HCT116 (cell line): Measurements from ENCODE around the gene KCNJ4. TPM values are rescaled to one million over a fixed set of nuclear protein-coding genes. Genes with fewer than 3 reads are reported as not detected.

Experiments
- ATAC-seq: fragments of 200-7000 bp; cut with Tn5 transposase; 2 replicates; pipeline ENCODE4 v1.9.1; 2020; ENCODE audit warnings: mild to moderate bottlenecking, moderate library complexity
- BruUV-seq: library from RNA; stranded (reverse); fragments of 400-500 nt; replicated peaks from 2 replicates; lab custom pipeline; 2021; lab: Mats Ljungman, UMichigan
- CTCF ChIA-PET: fragments of 300-600 bp; sonication (Branson Sonifier 250); formaldehyde crosslinking; loops from one replicate; lab custom pipeline; 2021; ENCODE audit warnings: antibody characterized with exemption; lab: Charles Lee
- POLR2A ChIA-PET: fragments of 300-600, 350-600 bp; sonication (Branson Sonifier 250); formaldehyde crosslinking; loops from one replicate; lab custom pipeline; 2021; ENCODE audit warnings: antibody characterized with exemption; lab: Charles Lee
- RAD21 ChIA-PET, 2 experiments: fragments of 300-600 bp; sonication (Branson Sonifier 250); formaldehyde crosslinking; loops; one replicate each; lab custom pipeline; 2023; ENCODE audit warnings: low total read pairs in 2 of 2; ENCODE audit not compliant: uncharacterized antibody in 2 of 2, unreplicated experiment in 2 of 2, low non-redundant PET in 1 of 2; lab: Charles Lee
- DNase-seq: peaks from one replicate; pipeline ENCODE4 v3.0.0-alpha.2; 2010; ENCODE audit warnings: low read depth, low spot score
- H2AFZ ChIP-seq: fragments of 200-600 bp; shearing (Covaris generic), sonication (generic); 2 replicates; pipeline ENCODE4 v1.6.1; 2017; ENCODE audit warnings: low read depth, mixed run types, mixed read lengths, antibody characterized with exemption, low read length; ENCODE audit not compliant: poor library complexity, severe bottlenecking
- H3K27ac ChIP-seq: 2 replicates; pipeline ENCODE4 v1.5.1; 2012; ENCODE audit warnings: low read depth, low read length
- H3K27me3 ChIP-seq: fragments of 200-600 bp; sonication (generic); 2 replicates; pipeline ENCODE4 v1.6.1; 2016; ENCODE audit warnings: mixed run types, low read length, mixed read lengths; ENCODE audit not compliant: insufficient read depth
- H3K36me3 ChIP-seq, 2 experiments: fragments of 200-500 bp in 1 of 2; fragments of 200-600 bp in 1 of 2; sonication (Bioruptor generic) in 1 of 2; sonication (generic) in 1 of 2; 2 replicates each; pipeline versions ENCODE4 v1.5.1 to v1.6.1; 2014 to 2016; ENCODE audit warnings: low read length in 2 of 2, inconsistent platforms in 1 of 2, mixed read lengths in 1 of 2, mixed run types in 1 of 2; ENCODE audit not compliant: insufficient read depth in 2 of 2, control insufficient read depth in 1 of 2
- H3K4me1 ChIP-seq, 2 experiments: fragments of 200-600 bp in 1 of 2; sonication (generic) in 1 of 2; 2 replicates each; pipeline versions ENCODE4 v1.5.1 to v1.6.1; 2012 to 2017; ENCODE audit warnings: low read length in 2 of 2, inconsistent platforms in 1 of 2, mild to moderate bottlenecking in 1 of 2, mixed read lengths in 1 of 2, mixed run types in 1 of 2, moderate library complexity in 1 of 2; ENCODE audit not compliant: insufficient read depth in 2 of 2, control insufficient read depth in 1 of 2
- H3K4me2 ChIP-seq: fragments of 200-600 bp; sonication (generic); 2 replicates; pipeline ENCODE4 v1.6.1; 2017; ENCODE audit warnings: mixed run types, low read length, mixed read lengths
- H3K4me3 ChIP-seq, 2 experiments: fragments of 200-600 bp in 1 of 2; sonication (generic) in 1 of 2; replicated peaks in 1 of 2; 2 replicates each; pipeline ENCODE4 v1.5.1; 2011 to 2016; ENCODE audit warnings: low read length in 2 of 2, control low read depth in 1 of 2, low read depth in 1 of 2, mild to moderate bottlenecking in 1 of 2, mixed read lengths in 1 of 2, mixed run types in 1 of 2
- H3K79me2 ChIP-seq: fragments of 200-600 bp; sonication (generic); 2 replicates; pipeline ENCODE4 v1.6.1; 2017; ENCODE audit warnings: mild to moderate bottlenecking, mixed run types, low read length, moderate library complexity, mixed read lengths; ENCODE audit not compliant: insufficient read depth
- H3K9ac ChIP-seq: fragments of 200-600 bp; sonication (generic); 2 replicates; pipeline ENCODE4 v1.6.1; 2016; ENCODE audit warnings: low read length, mixed read lengths
- H3K9me2 ChIP-seq: fragments of 200-600 bp; sonication (generic), shearing (Covaris generic); 2 replicates; pipeline ENCODE4 v1.6.1; 2017; ENCODE audit warnings: mixed run types, mild to moderate bottlenecking, moderate library complexity; ENCODE audit not compliant: insufficient read depth
- H3K9me3 ChIP-seq, 2 experiments: fragments of 200-500 bp in 1 of 2; fragments of 200-600 bp in 1 of 2; sonication (Bioruptor generic) in 1 of 2; sonication (generic) in 1 of 2; 2 replicates each; pipeline ENCODE4 v1.6.1; 2014 to 2017; ENCODE audit warnings: low read length in 2 of 2, mixed read lengths in 2 of 2, inconsistent platforms in 1 of 2, low read depth in 1 of 2, mild to moderate bottlenecking in 1 of 2, mixed run types in 1 of 2, moderate library complexity in 1 of 2; ENCODE audit not compliant: control insufficient read depth in 1 of 2, insufficient read depth in 1 of 2
- H4K20me1 ChIP-seq: fragments of 200-600 bp; sonication (generic), shearing (Covaris generic); 2 replicates; pipeline ENCODE4 v1.6.1; 2017; ENCODE audit warnings: mixed run types, mild to moderate bottlenecking, moderate library complexity; ENCODE audit not compliant: insufficient read depth
- ATF3 ChIP-seq: IDR thresholded peaks from 2 replicates; pipeline ENCODE4 v1.6.1; 2012
- CBX3 ChIP-seq: IDR thresholded peaks from 2 replicates; pipeline ENCODE4 v1.6.1; 2012; ENCODE audit warnings: low read depth
- CEBPB ChIP-seq: IDR thresholded peaks from 2 replicates; pipeline ENCODE4 v1.6.1; 2012; ENCODE audit warnings: low read depth
- CTCF ChIP-seq, 3 experiments: fragments of 200-600 bp in 1 of 3; sonication (generic) in 1 of 3; IDR thresholded peaks in 2 of 3; conservative IDR thresholded peaks in 1 of 3; 2 replicates each; pipeline ENCODE4 v1.5.1; 2012 to 2017; ENCODE audit warnings: low read depth in 2 of 3, low read length in 2 of 3, antibody characterized with exemption in 1 of 3, borderline replicate concordance in 1 of 3, control low read depth in 1 of 3, mild to moderate bottlenecking in 1 of 3, mixed read lengths in 1 of 3, mixed run types in 1 of 3, moderate library complexity in 1 of 3; ENCODE audit not compliant: insufficient read depth in 1 of 3
- EGR1 ChIP-seq: IDR thresholded peaks from 2 replicates; pipeline ENCODE4 v1.6.1; 2012; ENCODE audit warnings: low read depth
- ELF1 ChIP-seq: IDR thresholded peaks from 2 replicates; pipeline ENCODE4 v1.6.1; 2012; ENCODE audit warnings: low read depth, borderline replicate concordance
- EZH2phosphoT487 ChIP-seq: fragments of 200-600 bp; IDR thresholded peaks from 2 replicates; pipeline ENCODE4 v1.6.1; 2018; ENCODE audit warnings: antibody characterized with exemption, borderline replicate concordance
- FOSL1 ChIP-seq: IDR thresholded peaks from 2 replicates; pipeline ENCODE4 v1.6.1; 2012; ENCODE audit warnings: low read depth
- POLR2A ChIP-seq: IDR thresholded peaks from 2 replicates; pipeline ENCODE4 v1.7.0; 2011; ENCODE audit warnings: borderline replicate concordance; ENCODE audit not compliant: insufficient read depth, insufficient read length; ENCODE audit errors: extremely low read depth
- POLR2AphosphoS5 ChIP-seq: IDR thresholded peaks from 2 replicates; pipeline ENCODE4 v1.6.1; 2011; ENCODE audit warnings: mild to moderate bottlenecking, low read depth, low read length, moderate library complexity
- SIN3A ChIP-seq: IDR thresholded peaks from 2 replicates; pipeline ENCODE4 v1.6.1; 2012; ENCODE audit warnings: low read depth
- TCF7L2 ChIP-seq: IDR thresholded peaks from 2 replicates; pipeline ENCODE4 v1.7.0; 2011; ENCODE audit warnings: borderline replicate concordance, inconsistent platforms; ENCODE audit not compliant: insufficient read depth, insufficient read length; ENCODE audit errors: extremely low read depth
- ZNF274 ChIP-seq: fragments of 200-500 bp; sonication (Bioruptor generic); IDR thresholded peaks from 2 replicates; pipeline ENCODE4 v1.6.1; 2014; ENCODE audit warnings: mild to moderate bottlenecking, low read depth, low read length, inconsistent platforms
- intact Hi-C: fragments of 100-400 bp; cut with micrococcal nuclease; formaldehyde crosslinking; loops from 2 replicates; pipeline ENCODE4 v1.10.0; 2022
- total RNA-seq: library from RNA; stranded (reverse); gene quantifications from one replicate; pipeline ENCODE4 v1.2.1, GENCODE V29; 2021; ENCODE audit not compliant: unreplicated experiment

The KCNJ4 gene
- total RNA-seq, 1 experiment from 2014 or later: not detected

- CTCF ChIA-PET: no interaction called here
- no peaks in the 10 kb centered on the region for H3K9me3 ChIP-seq
- H3K4me2 ChIP-seq: no peak overlapping the region
- DNase-seq: no peak
- POLR2A ChIA-PET: no interaction called here
- no peak overlapping the region for H3K4me3 ChIP-seq
- peaks cover 0 to 31% of the 10 kb centered on the region in 2 experiments; a peak in 3 of 4 replicates for H3K4me1 ChIP-seq
- no peaks in the 10 kb centered on the region for H3K36me3 ChIP-seq
- H3K79me2 ChIP-seq: no peaks in the 10 kb centered on the region
- TF ChIP-seq FOSL1 (no peak), EGR1 (no peak), CTCF (IDR thresholded peaks at IDR 0.05 in 2 of 3, conservative IDR thresholded peaks at IDR 0.05 in 1 of 3; ENCODE audit: borderline replicate concordance in 1 of 3, insufficient read depth in 1 of 3, low read depth in 2 of 3, low read length in 2 of 3) (no peak), POLR2A (no peak), POLR2AphosphoS5 (no peak), SIN3A (no peak), ELF1 (no peak), EZH2phosphoT487 (no peak), TCF7L2 (no peak), ZNF274 (no peak), CEBPB (no peak), ATF3 (no peak), CBX3 (no peak)
- TF ChIP-seq, all 23 proteins: peak for 0
- no peaks in the 10 kb centered on the region for H3K27me3 ChIP-seq
- no peak overlapping the region for H3K9ac ChIP-seq
- H2AFZ ChIP-seq: no peak overlapping the region
- H3K9me2 ChIP-seq: no peaks in the 10 kb centered on the region
- H4K20me1 ChIP-seq: no peaks in the 10 kb centered on the region
- RAD21 ChIA-PET: no interaction called here
- intact Hi-C loops: no loop called here
- no TSS peak for BruUV-seq
- no peak overlapping the region for H3K27ac ChIP-seq
- ATAC-seq: no peak
These were observed 27.1 kb downstream of the KCNJ4 start for GRCh38 chr22:38427940-38428339.
